A172 (cell line): ENCODE measurements around the gene TRABD2B. TPM values are rescaled to one million over a fixed set of nuclear protein-coding genes. Genes with fewer than 3 reads are reported as not detected.
A peak's percentile ranks its signal among the peaks of the same experiment; 100 is the strongest.
"Not testable (repeated sequence)": the region's sequence is repeated elsewhere in the genome, so short reads cannot be mapped to it uniquely, and the experiment has no call there.

ENCODE experiments used
- DNase-seq: peaks from one replicate; pipeline ENCODE4 v3.0.0-alpha.2; 2015; ENCODE audit warnings: low spot score
- total RNA-seq: library from RNA; depleted of rRNA; stranded (reverse); fragments of >200 nt; shearing (Covaris generic); gene quantifications from 2 replicates; pipeline ENCODE4 v1.2.3, GENCODE V29; 2014

The TRABD2B gene
- total RNA-seq, 1 experiment from 2014 or later: 2.0 TPM

- no peak for DNase-seq
Observed at GRCh38 chr1:47967864-47968555, 29.2 kb downstream of the TRABD2B start.

- DNase-seq: no peak
Observed at GRCh38 chr1:47965816-47966215, 31.4 kb downstream of the TRABD2B start.

GRCh38 chr1:47964636-47965035, 32.5 kb downstream of the TRABD2B start:
- DNase-seq: no peak

- DNase-seq: no peak
Observed at GRCh38 chr1:47963568-47964358, 33.4 kb downstream of the TRABD2B start.

- no peak for DNase-seq
Observed at GRCh38 chr1:47962750-47963492, 34.3 kb downstream of the TRABD2B start.

- not testable (repeated sequence) for DNase-seq
Observed at GRCh38 chr1:47961835-47962234, 35.4 kb downstream of the TRABD2B start.

- DNase-seq: not testable (repeated sequence)
Observed at GRCh38 chr1:47956491-47956890, 40.7 kb downstream of the TRABD2B start.

GRCh38 chr1:47953661-47954060, 43.5 kb downstream of the TRABD2B start:
- no peak for DNase-seq

GRCh38 chr1:47951545-47952235, 45.5 kb downstream of the TRABD2B start:
- no peak for DNase-seq

GRCh38 chr1:47951026-47951425, 46.2 kb downstream of the TRABD2B start:
- no peak for DNase-seq

GRCh38 chr1:47950471-47950870, 46.7 kb downstream of the TRABD2B start:
- DNase-seq: no peak

- no peak for DNase-seq
Observed at GRCh38 chr1:47948126-47948525, 49.1 kb downstream of the TRABD2B start.

GRCh38 chr1:47947531-47947930, 49.7 kb downstream of the TRABD2B start:
- DNase-seq: no peak

GRCh38 chr1:47944561-47944960, 52.6 kb downstream of the TRABD2B start:
- no peak for DNase-seq

GRCh38 chr1:47942240-47942629, 55.0 kb downstream of the TRABD2B start:
- DNase-seq: no peak

- no peak for DNase-seq
Observed at GRCh38 chr1:47941609-47942239, 55.5 kb downstream of the TRABD2B start.

- DNase-seq: peak; percentile 37
Observed at GRCh38 chr1:47940779-47941178, 56.4 kb downstream of the TRABD2B start.

GRCh38 chr1:47940326-47940725, 56.9 kb downstream of the TRABD2B start:
- DNase-seq: peak; percentile 12

GRCh38 chr1:47938520-47938919, 58.7 kb downstream of the TRABD2B start:
- no peak for DNase-seq

GRCh38 chr1:47937586-47938254, 59.5 kb downstream of the TRABD2B start:
- no peak for DNase-seq
